A673 (cell line): Measurements from ENCODE around the gene ESRRG.
A peak's percentile ranks its signal among the peaks of the same experiment; 100 is the strongest.

Experiments
- EZH2 ChIP-seq: fragments of 200-600 bp; sonication (generic); IDR thresholded peaks from 2 replicates; pipeline ENCODE4 v1.6.1; 2017; ENCODE audit warnings: borderline replicate concordance, low read depth, mild to moderate bottlenecking, mixed read lengths, antibody characterized with exemption, low read length; ENCODE audit not compliant: poor library complexity, severe bottlenecking
- TF ChIP-seq, protein P1 (sequence below): fragments of 300-800, 200-600 bp; sonication (generic); conservative IDR thresholded peaks from 2 replicates; pipeline ENCODE4 v1.5.1; 2017; ENCODE audit warnings: low read depth, mild to moderate bottlenecking, antibody characterized with exemption, low read length, moderate library complexity, mixed read lengths

- TF ChIP-seq, protein P1, sequence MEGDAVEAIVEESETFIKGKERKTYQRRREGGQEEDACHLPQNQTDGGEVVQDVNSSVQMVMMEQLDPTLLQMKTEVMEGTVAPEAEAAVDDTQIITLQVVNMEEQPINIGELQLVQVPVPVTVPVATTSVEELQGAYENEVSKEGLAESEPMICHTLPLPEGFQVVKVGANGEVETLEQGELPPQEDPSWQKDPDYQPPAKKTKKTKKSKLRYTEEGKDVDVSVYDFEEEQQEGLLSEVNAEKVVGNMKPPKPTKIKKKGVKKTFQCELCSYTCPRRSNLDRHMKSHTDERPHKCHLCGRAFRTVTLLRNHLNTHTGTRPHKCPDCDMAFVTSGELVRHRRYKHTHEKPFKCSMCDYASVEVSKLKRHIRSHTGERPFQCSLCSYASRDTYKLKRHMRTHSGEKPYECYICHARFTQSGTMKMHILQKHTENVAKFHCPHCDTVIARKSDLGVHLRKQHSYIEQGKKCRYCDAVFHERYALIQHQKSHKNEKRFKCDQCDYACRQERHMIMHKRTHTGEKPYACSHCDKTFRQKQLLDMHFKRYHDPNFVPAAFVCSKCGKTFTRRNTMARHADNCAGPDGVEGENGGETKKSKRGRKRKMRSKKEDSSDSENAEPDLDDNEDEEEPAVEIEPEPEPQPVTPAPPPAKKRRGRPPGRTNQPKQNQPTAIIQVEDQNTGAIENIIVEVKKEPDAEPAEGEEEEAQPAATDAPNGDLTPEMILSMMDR = peak; percentile 58
- no peak for TF ChIP-seq EZH2
Observed at GRCh38 chr1:216750031-216750627, 26.9 kb upstream of the ESRRG start.
